ENCODE results near the gene SGSM1.

DNA sequence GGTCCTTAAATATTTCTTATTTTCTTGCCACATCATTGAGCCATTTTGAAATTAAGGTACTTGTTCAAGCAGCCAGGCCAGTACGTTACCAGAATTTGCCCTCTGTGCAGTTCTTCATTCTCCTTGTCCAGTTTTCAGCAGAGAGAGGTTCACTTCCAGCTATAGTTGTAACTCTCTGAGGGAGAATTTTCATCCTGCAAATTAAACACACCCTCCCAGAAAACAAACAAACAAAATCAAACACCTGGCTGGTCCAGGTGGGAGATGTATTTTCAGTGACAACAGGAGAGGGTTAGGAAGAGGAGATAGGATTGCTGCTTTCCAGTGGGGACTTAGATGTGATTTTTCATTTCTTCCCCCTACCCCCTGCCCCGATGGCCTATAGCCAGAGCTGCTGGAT, 95.4 kb downstream of the SGSM1 start:
- TF ChIP-seq CTCF (IDR thresholded peaks at IDR 0.05) (no peak), ZFX (IDR thresholded peaks at IDR 0.05; ENCODE audit: borderline replicate concordance) (no peak)
